Fibroblast of the conjunctiva (primary cell): ENCODE measurements around the gene EML2.
"Not testable (repeated sequence)": the region's sequence is repeated elsewhere in the genome, so short reads cannot be mapped to it uniquely, and the experiment has no call there.

Source experiments
- DNase-seq: peaks from one replicate; pipeline ENCODE4 v3.0.0-alpha.2; 2010; ENCODE audit warnings: low read depth

The EML2 gene

GRCh38 chr19:45615795-45616703 is 23.1 kb downstream of the EML2 start:
- peak; percentile 92 for DNase-seq

GRCh38 chr19:45615056-45615455 is 24.1 kb downstream of the EML2 start:
- not testable (repeated sequence) for DNase-seq

GRCh38 chr19:45613926-45614725 is 25.1 kb downstream of the EML2 start:
- DNase-seq = peak; percentile 70

GRCh38 chr19:45608948-45609347 is 30.2 kb downstream of the EML2 start:
- DNase-seq = no peak

- peak; percentile 36 for DNase-seq
Observed at GRCh38 chr19:45607071-45608029, 31.8 kb downstream of the EML2 start.

- DNase-seq = no peak
Observed at GRCh38 chr19:45601524-45602374, 37.4 kb downstream of the EML2 start, which contains the start of gene GPR4. TSS of gene GPR4 (minus strand) at chr19:45602212. CDS start at chr19:45591866, 10,346 bp downstream.

GRCh38 chr19:45601115-45601514 is 38.1 kb downstream of the EML2 start:
- no peak for DNase-seq

GRCh38 chr19:45600340-45600885 is 38.8 kb downstream of the EML2 start:
- no peak for DNase-seq

GRCh38 chr19:45599286-45599685 is 39.9 kb downstream of the EML2 start:
- no peak for DNase-seq

GRCh38 chr19:45598267-45599001 is 40.8 kb downstream of the EML2 start:
- no peak for DNase-seq

- DNase-seq = no peak
Observed at GRCh38 chr19:45597425-45598111, 41.6 kb downstream of the EML2 start.

- DNase-seq = no peak
Observed at GRCh38 chr19:45595814-45596213, 43.4 kb downstream of the EML2 start.

GRCh38 chr19:45593520-45593919 is 45.7 kb downstream of the EML2 start:
- no peak for DNase-seq

- no peak for DNase-seq
Observed at GRCh38 chr19:45592366-45592765, 46.8 kb downstream of the EML2 start.

- DNase-seq = no peak
Observed at GRCh38 chr19:45591638-45592005, 47.6 kb downstream of the EML2 start.

- no peak for DNase-seq
Observed at GRCh38 chr19:45591004-45591637, 48.1 kb downstream of the EML2 start.

- no peak for DNase-seq
Observed at GRCh38 chr19:45590300-45591003, 48.7 kb downstream of the EML2 start.

- no peak for DNase-seq
Observed at GRCh38 chr19:45589768-45590167, 49.4 kb downstream of the EML2 start.
